IPS-NIHi11 (cell line): ENCODE results near the gene TAS2R19.
"Not testable (repeated sequence)": the region's sequence is repeated elsewhere in the genome, so short reads cannot be mapped to it uniquely, and the experiment has no call there.

Experiments
- DNase-seq: peaks from one replicate; pipeline ENCODE4 v3.0.0; 2012; ENCODE audit warnings: mixed read lengths, low spot score

Gene TAS2R19

GRCh38 chr12:11022520-11022919 is at the start of gene TAS2R19:
TSS of gene TAS2R19 (minus strand) at chr12:11022620. CDS start at chr12:11022571, 49 bp downstream.
- DNase-seq, result no peak

- no peak for DNase-seq
These were observed 49.0 kb upstream of the TAS2R19 start for GRCh38 chr12:11071414-11071813.

GRCh38 chr12:11070999-11071398 is 48.6 kb upstream of the TAS2R19 start:
- no peak for DNase-seq

- no peak for DNase-seq
These were observed 47.5 kb upstream of the TAS2R19 start for GRCh38 chr12:11069854-11070365.

- DNase-seq, result no peak
These were observed 45.1 kb upstream of the TAS2R19 start for GRCh38 chr12:11067514-11067913.

GRCh38 chr12:11062194-11062593 is 39.8 kb upstream of the TAS2R19 start, which contains the start of gene TAS2R46:
TSS of gene TAS2R46 (minus strand) at chr12:11062294. CDS start at chr12:11062294, 0 bp downstream.
- not testable (repeated sequence) for DNase-seq

GRCh38 chr12:11059784-11060183 is 37.4 kb upstream of the TAS2R19 start:
- no peak for DNase-seq

- no peak for DNase-seq
These were observed 36.6 kb upstream of the TAS2R19 start for GRCh38 chr12:11059041-11059440.

GRCh38 chr12:11055306-11055705 is 32.9 kb upstream of the TAS2R19 start:
- DNase-seq, result no peak

- not testable (repeated sequence) for DNase-seq
These were observed 27.5 kb upstream of the TAS2R19 start for GRCh38 chr12:11049806-11050531.

- not testable (repeated sequence) for DNase-seq
These were observed 18.9 kb upstream of the TAS2R19 start for GRCh38 chr12:11041366-11041765.

- DNase-seq, result no peak
These were observed 17.7 kb upstream of the TAS2R19 start for GRCh38 chr12:11040162-11040561.

GRCh38 chr12:11039171-11039570 is 16.8 kb upstream of the TAS2R19 start:
- no peak for DNase-seq

GRCh38 chr12:11033959-11034358 is 11.5 kb upstream of the TAS2R19 start:
- not testable (repeated sequence) for DNase-seq

- DNase-seq, result no peak
These were observed 8.9 kb upstream of the TAS2R19 start, which contains the start of gene TAS2R31 for GRCh38 chr12:11031307-11031706. TSS of gene TAS2R31 (minus strand) at chr12:11031407. CDS start at chr12:11031335, 72 bp downstream.

GRCh38 chr12:11026118-11026517 is 3.7 kb upstream of the TAS2R19 start:
- DNase-seq, result no peak

- no peak for DNase-seq
These were observed 967 bp upstream of the TAS2R19 start for GRCh38 chr12:11023387-11023786.

GRCh38 chr12:11016937-11017336 is 5.5 kb downstream of the TAS2R19 start:
- DNase-seq, result no peak

- DNase-seq, result no peak
These were observed 6.5 kb downstream of the TAS2R19 start for GRCh38 chr12:11015775-11016430.

- no peak for DNase-seq
These were observed 8.2 kb downstream of the TAS2R19 start for GRCh38 chr12:11014234-11014633.

GRCh38 chr12:11007608-11008007 is 14.8 kb downstream of the TAS2R19 start:
- DNase-seq, result no peak

- no peak for DNase-seq
These were observed 24.2 kb downstream of the TAS2R19 start, which contains the start of gene TAS2R20 for GRCh38 chr12:10998204-10998603. TSS of gene TAS2R20 (minus strand) at chr12:10998304. CDS start at chr12:10997875, 429 bp downstream.

- DNase-seq, result no peak
These were observed 28.1 kb downstream of the TAS2R19 start for GRCh38 chr12:10994307-10994706.
